ENCODE data around the gene GPR89A.

GPR89A gene

DNA sequence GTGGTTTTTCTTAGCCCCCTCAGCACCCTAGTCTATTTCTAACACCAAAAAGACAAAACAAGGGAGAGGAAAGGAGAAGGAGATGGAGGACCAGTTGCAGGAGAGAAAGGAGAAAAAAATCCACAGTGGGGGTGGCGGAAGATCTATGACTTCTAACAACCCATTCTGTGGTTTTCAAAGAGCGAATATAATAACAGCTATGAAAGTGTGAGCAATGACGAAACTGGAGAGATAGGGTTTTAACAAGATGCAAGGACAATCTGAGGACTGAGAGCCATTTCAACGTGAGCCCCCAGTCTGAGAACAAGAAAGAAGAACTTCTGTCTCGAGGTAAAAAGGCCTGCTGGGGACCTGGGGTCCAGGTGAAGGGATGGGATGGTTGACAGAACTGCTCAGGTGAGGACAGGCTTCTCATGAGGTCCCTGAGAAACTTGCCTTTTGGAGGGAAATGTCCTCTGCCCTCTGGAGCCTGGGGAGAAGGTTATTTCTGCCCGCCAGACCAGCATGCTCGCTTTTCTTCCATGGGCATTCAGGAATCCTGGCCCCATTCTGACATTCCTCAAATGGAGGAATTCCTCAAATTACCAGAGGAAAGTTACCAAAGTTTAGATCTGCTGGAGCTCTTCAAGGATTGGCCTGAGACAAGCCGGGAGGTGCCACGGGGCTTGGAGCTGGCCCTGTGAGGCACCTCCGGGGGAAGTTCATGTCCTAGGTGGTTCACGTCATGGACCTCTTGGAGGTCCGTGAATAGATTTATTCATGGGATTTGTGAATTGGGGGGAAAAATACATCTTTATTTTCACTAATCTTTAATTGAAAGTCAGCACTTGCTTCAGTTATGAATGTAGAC is 111.7 kb downstream of the GPR89A start, which contains the start of gene CD160:
Gene CD160, plus strand, starts transcription at position 270 of the 850 bp plus-strand sequence. CDS start 8,829 bp downstream, outside the sequence.
- no peak for DNase-seq

All from activated gamma-delta T cell treated with Interleukin-2 at 50 U/mL for 16 hours (primary cell).